GM12891 (cell line): ENCODE measurements around the gene SEMA4D.

Experiments
- POLR2A ChIP-seq: IDR thresholded peaks from 2 replicates; pipeline ENCODE4 v1.6.1; 2011; ENCODE audit warnings: low read depth, low read length, control low read depth
- TAF1 ChIP-seq: IDR thresholded peaks from 2 replicates; pipeline ENCODE4 v1.6.1; 2011; ENCODE audit warnings: low read depth, low read length, control low read depth

- TF ChIP-seq POLR2A (no peak), TAF1 (no peak)
These were observed 129.4 kb downstream of the SEMA4D start for GRCh38 chr9:89368550-89368949.
